Subcutaneous abdominal adipose tissue (tissue), 5 donors: ENCODE data around the gene CHRDL2.
A peak's percentile ranks its signal among the peaks of the same experiment; 100 is the strongest.
"Not testable (repeated sequence)": the region's sequence is repeated elsewhere in the genome, so short reads cannot be mapped to it uniquely, and the experiment has no call there.

Source experiments
- H3K27ac ChIP-seq: one replicate; pipeline ENCODE4 v1.7.0; 2013; ENCODE audit warnings: low read depth, mild to moderate bottlenecking, inconsistent platforms, low read length, moderate library complexity
- H3K27me3 ChIP-seq, 5 donors: one replicate each; pipeline ENCODE4 v1.7.0; 2013; ENCODE audit warnings: low read length in 5 of 5, inconsistent platforms in 1 of 5; ENCODE audit not compliant: control insufficient read depth in 5 of 5, insufficient read depth in 4 of 5
- H3K36me3 ChIP-seq, 5 donors: one replicate each; pipeline ENCODE4 v1.7.0; 2013; ENCODE audit warnings: low read length in 5 of 5; ENCODE audit not compliant: control insufficient read depth in 5 of 5, insufficient read depth in 5 of 5
- H3K4me1 ChIP-seq, 5 donors: one replicate each; pipeline ENCODE4 v1.7.0; 2013; ENCODE audit warnings: low read length in 5 of 5, mild to moderate bottlenecking in 3 of 5, moderate library complexity in 1 of 5; ENCODE audit not compliant: control insufficient read depth in 5 of 5, insufficient read depth in 5 of 5
- H3K4me3 ChIP-seq, 5 donors: one replicate each; pipeline ENCODE4 v1.7.0; 2013; ENCODE audit warnings: low read length in 5 of 5, low read depth in 1 of 5
- H3K9ac ChIP-seq, 5 donors: one replicate each; pipeline ENCODE4 v1.7.0; 2013; ENCODE audit warnings: low read length in 5 of 5, mild to moderate bottlenecking in 4 of 5, moderate library complexity in 3 of 5
- H3K9me3 ChIP-seq, 5 donors: one replicate each; pipeline ENCODE4 v1.7.0; 2013; ENCODE audit warnings: low read length in 5 of 5; ENCODE audit not compliant: control insufficient read depth in 5 of 5
- donor health status: healthy.
- donor health status: healthy.
- donor health status: healthy.
- donor health status: healthy.
- donor health status: healthy.

Gene CHRDL2

GRCh38 chr11:74673693-74674360 is 57.4 kb downstream of the CHRDL2 start:
- Histone ChIP-seq H3K4me3 (no peak overlapping the region), H3K36me3 (no peaks in the 10 kb centered on the region), H3K9me3 (no peaks in the 10 kb centered on the region), H3K27ac (no peak overlapping the region), H3K9ac (no peak overlapping the region), H3K4me1 (peaks cover 2 to 12% (median 6%) of the 10 kb centered on the region in 5 donors), H3K27me3 (no peaks in the 10 kb centered on the region)

GRCh38 chr11:74672956-74673692 is 58.1 kb downstream of the CHRDL2 start:
- no peak overlapping the region for H3K4me3 ChIP-seq
- no peaks in the 10 kb centered on the region for H3K9me3 ChIP-seq
- H3K27ac ChIP-seq: no peak overlapping the region
- H3K36me3 ChIP-seq: no peaks in the 10 kb centered on the region
- peaks cover 2 to 12% (median 6%) of the 10 kb centered on the region in 5 donors for H3K4me1 ChIP-seq
- H3K27me3 ChIP-seq: no peaks in the 10 kb centered on the region
- peak overlapping the region in 1 of 5 donors; percentile 4 for H3K9ac ChIP-seq

- Histone ChIP-seq H3K4me3 (no peak overlapping the region), H3K27ac (no peak overlapping the region), H3K4me1 (peaks cover 2 to 12% (median 6%) of the 10 kb centered on the region in 5 donors), H3K36me3 (no peaks in the 10 kb centered on the region), H3K9me3 (no peaks in the 10 kb centered on the region), H3K9ac (peak overlapping the region in 1 of 5 donors; percentile 4), H3K27me3 (no peaks in the 10 kb centered on the region)
These were observed 58.8 kb downstream of the CHRDL2 start for GRCh38 chr11:74672332-74672955.

GRCh38 chr11:74671520-74672196 is 59.6 kb downstream of the CHRDL2 start:
- Histone ChIP-seq H3K27ac (no peak overlapping the region), H3K4me3 (no peak overlapping the region), H3K9ac (no peak overlapping the region), H3K4me1 (peaks cover 2 to 12% (median 6%) of the 10 kb centered on the region in 5 donors), H3K27me3 (no peaks in the 10 kb centered on the region), H3K9me3 (no peaks in the 10 kb centered on the region), H3K36me3 (no peaks in the 10 kb centered on the region)

GRCh38 chr11:74670171-74670570 is 61.1 kb downstream of the CHRDL2 start:
- H3K36me3 ChIP-seq: no peaks in the 10 kb centered on the region
- no peak overlapping the region for H3K4me3 ChIP-seq
- H3K27ac ChIP-seq: no peak overlapping the region
- peaks cover 2 to 12% (median 6%) of the 10 kb centered on the region in 5 donors for H3K4me1 ChIP-seq
- H3K9ac ChIP-seq: no peak overlapping the region
- H3K27me3 ChIP-seq: no peaks in the 10 kb centered on the region
- no peaks in the 10 kb centered on the region for H3K9me3 ChIP-seq

- peaks cover 2 to 12% (median 6%) of the 10 kb centered on the region in 5 donors for H3K4me1 ChIP-seq
- H3K9me3 ChIP-seq: no peaks in the 10 kb centered on the region
These were observed 61.7 kb downstream of the CHRDL2 start for GRCh38 chr11:74669211-74670160.

GRCh38 chr11:74663315-74663714 is 67.9 kb downstream of the CHRDL2 start:
- H3K9ac ChIP-seq: no peak overlapping the region
- peaks cover 0 to 3% (median 0%) of the 10 kb centered on the region in 5 donors for H3K36me3 ChIP-seq
- H3K27ac ChIP-seq: no peak overlapping the region
- no peaks in the 10 kb centered on the region for H3K4me1 ChIP-seq
- no peaks in the 10 kb centered on the region for H3K27me3 ChIP-seq
- peaks cover 0 to 3% (median 0%) of the 10 kb centered on the region in 5 donors for H3K9me3 ChIP-seq
- no peak overlapping the region for H3K4me3 ChIP-seq

More at GRCh38 chr11:74669211-74670160, 61.7 kb downstream of the CHRDL2 start:
- Histone ChIP-seq H3K4me3 (no peak overlapping the region), H3K27me3 (no peaks in the 10 kb centered on the region), H3K9ac (no peak overlapping the region), H3K36me3 (no peaks in the 10 kb centered on the region), H3K27ac (no peak overlapping the region)

- peaks cover 0 to 3% (median 0%) of the 10 kb centered on the region in 5 donors for H3K36me3 ChIP-seq
- no peak overlapping the region for H3K9ac ChIP-seq
- peaks cover 0 to 3% (median 0%) of the 10 kb centered on the region in 5 donors for H3K9me3 ChIP-seq
- H3K27ac ChIP-seq: no peak overlapping the region
- H3K4me1 ChIP-seq: no peaks in the 10 kb centered on the region
- no peaks in the 10 kb centered on the region for H3K27me3 ChIP-seq
- no peak overlapping the region for H3K4me3 ChIP-seq
These were observed 68.6 kb downstream of the CHRDL2 start for GRCh38 chr11:74662487-74663103.

GRCh38 chr11:74659124-74659523 is 72.1 kb downstream of the CHRDL2 start:
- H3K4me3 ChIP-seq, H3K9ac ChIP-seq, H3K4me1 ChIP-seq, H3K9me3 ChIP-seq, H3K27me3 ChIP-seq, H3K27ac ChIP-seq, H3K36me3 ChIP-seq: not testable (repeated sequence)
